Measurements from ENCODE around the gene FBXL2. TPM values are rescaled to one million over a fixed set of nuclear protein-coding genes. Genes with fewer than 3 reads are reported as not detected.

FBXL2 gene
- total and polyA plus RNA-seq, 2 of the 8 experiments (the other 6 are each of a cell fraction or from before 2014, with no cell fraction given): 3.1 to 5.4 TPM

- Histone ChIP-seq H3K36me3 (ENCODE audit: control insufficient read depth in 2 of 4, insufficient read depth in 4 of 4, low read length in 3 of 4) (no peaks in the 10 kb centered on the region; a peak in 1 of 8 replicates), H3K23me2 (ENCODE audit: low read depth, low read length) (no peaks in the 10 kb centered on the region), H3K4me2 (ENCODE audit: insufficient read depth in 1 of 2, low read depth in 2 of 2, low read length in 2 of 2) (no peak overlapping the region), H3K4me3 (ENCODE audit: extremely low read depth in 1 of 4, insufficient read depth in 2 of 4, low read depth in 3 of 4, low read length in 4 of 4) (no peak overlapping the region), H3K27ac (ENCODE audit: low read depth, low read length) (no peak overlapping the region), H2AK5ac (ENCODE audit: low read depth, low read length) (no peak overlapping the region), H2AFZ (ENCODE audit: low read length) (no peak overlapping the region), H4K8ac (ENCODE audit: extremely low read depth, insufficient read depth, low read length) (no peak overlapping the region), H4K20me1 (replicated peaks in 1 of 2; ENCODE audit: control insufficient read depth in 1 of 2, insufficient read depth in 2 of 2, low read length in 2 of 2) (no peaks in the 10 kb centered on the region), H3K79me2 (ENCODE audit: control insufficient read depth in 1 of 2, insufficient read depth in 2 of 2, low read length in 2 of 2) (no peaks in the 10 kb centered on the region), H3K14ac (ENCODE audit: insufficient read length) (no peak overlapping the region), H2BK120ac (replicated peaks; ENCODE audit: low read depth, low read length) (no peak overlapping the region), H3K9ac (replicated peaks in 1 of 4; ENCODE audit: extremely low read depth in 1 of 4, low read depth in 3 of 4, low read length in 3 of 4) (no peak overlapping the region), H3K27me3 (replicated peaks in 1 of 4; ENCODE audit: control insufficient read depth in 3 of 4, extremely low read depth in 1 of 4, insufficient read depth in 3 of 4, low read length in 3 of 4) (no peaks in the 10 kb centered on the region), H3K23ac (ENCODE audit: insufficient read length) (no peak overlapping the region), H3K9me3 (ENCODE audit: insufficient read depth in 2 of 2, low read depth in 1 of 2, low read length in 1 of 2) (no peaks in the 10 kb centered on the region), H2BK5ac (ENCODE audit: low read depth, low read length) (no peak overlapping the region), H4K91ac (replicated peaks; ENCODE audit: insufficient read length, low read length) (no peak overlapping the region), H2BK12ac (ENCODE audit: low read depth, low read length) (no peak overlapping the region), H2BK20ac (ENCODE audit: low read length) (no peak overlapping the region), H4K5ac (ENCODE audit: insufficient read length, low read depth, low read length) (no peak overlapping the region), H3K18ac (ENCODE audit: extremely low read depth, low read length) (no peak overlapping the region), H3K4me1 (replicated peaks in 1 of 4; ENCODE audit: control insufficient read depth in 3 of 4, insufficient read depth in 4 of 4, low read length in 3 of 4) (no peaks in the 10 kb centered on the region), H3K79me1 (ENCODE audit: low read depth, low read length) (no peaks in the 10 kb centered on the region), H3K56ac (replicated peaks; ENCODE audit: insufficient read length, low read depth, low read length) (no peak overlapping the region), H2BK15ac (ENCODE audit: low read length) (no peak overlapping the region), H3K4ac (replicated peaks; ENCODE audit: insufficient read length, low read depth, low read length) (no peak overlapping the region)
- FAIRE-seq: no peak
- WGBS, 2 experiments (ENCODE audit: extremely low coverage in 1 of 2, insufficient coverage in 1 of 2, insufficient read length in 1 of 2, insufficient replicate concordance in 2 of 2, low coverage in 1 of 2, low lambda C conversion rate in 2 of 2, missing lambda C conversion rate in 1 of 2): 93% methylated on average over 1 of the region's 1 CpG; no CpG with 5 or more reads in 1 of the 2 experiments
- no peak for TF ChIP-seq CTBP2 (IDR thresholded peaks at IDR 0.05; ENCODE audit: borderline replicate concordance, insufficient read depth, insufficient read length, low read length)
- TF ChIP-seq SIN3A (conservative IDR thresholded peaks at IDR 0.05 in 1 of 2, IDR thresholded peaks at IDR 0.05 in 1 of 2; ENCODE audit: low read depth in 1 of 2, low read length in 2 of 2): no peak
- no peak for TF ChIP-seq KDM4A (IDR thresholded peaks at IDR 0.05; ENCODE audit: low read depth, low read length, severe bottlenecking)
- TF ChIP-seq GABPA (IDR thresholded peaks at IDR 0.05; ENCODE audit: borderline replicate concordance, insufficient read depth, low read length): no peak
- no peak for TF ChIP-seq HDAC2 (IDR thresholded peaks at IDR 0.05; ENCODE audit: borderline replicate concordance in 1 of 2, low read depth in 2 of 2, low read length in 2 of 2)
- TF ChIP-seq JUN (IDR thresholded peaks at IDR 0.05; ENCODE audit: low read depth, low read length): no peak
- CTCF ChIA-PET (ENCODE audit: partially characterized antibody): interaction anchor here (0.6 kb wide), 1 partner anchor 865 kb away, joined by 3 read pairs; no protein-coding TSS in a partner anchor
- POLR2A ChIA-PET (ENCODE audit: partially characterized antibody): no interaction called here
- DNase-seq (ENCODE audit: low read depth in 1 of 2, low spot score in 2 of 2): no peak
Observed at GRCh38 chr3:33238923-33239322, 38.3 kb upstream of the FBXL2 start.

Data from H1 (cell line).